ENCODE data around the gene ARHGEF12.
A peak's percentile ranks its signal among the peaks of the same experiment; 100 is the strongest.

The ARHGEF12 gene

DNA sequence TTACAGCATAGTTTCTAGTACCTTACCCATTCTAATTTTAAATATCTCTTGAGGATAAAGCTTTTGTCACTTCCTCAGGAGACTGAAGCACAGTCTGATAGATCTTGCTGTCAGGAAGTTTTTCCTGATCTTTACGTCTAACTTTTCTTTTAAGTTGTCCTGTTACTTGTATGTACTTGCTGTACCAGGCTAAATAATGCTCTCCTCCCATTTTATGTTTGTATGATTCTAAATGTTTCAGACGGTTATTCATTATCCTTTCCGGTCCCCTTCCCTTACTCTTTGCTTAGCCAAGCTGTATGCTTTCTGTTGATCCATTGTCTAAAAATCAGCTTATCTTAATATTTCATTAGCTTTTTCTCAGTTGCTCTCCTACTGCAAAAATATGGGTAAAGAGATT lies 6.0 kb downstream of the ARHGEF12 start:
- DNase-seq, result no peak

DNA sequence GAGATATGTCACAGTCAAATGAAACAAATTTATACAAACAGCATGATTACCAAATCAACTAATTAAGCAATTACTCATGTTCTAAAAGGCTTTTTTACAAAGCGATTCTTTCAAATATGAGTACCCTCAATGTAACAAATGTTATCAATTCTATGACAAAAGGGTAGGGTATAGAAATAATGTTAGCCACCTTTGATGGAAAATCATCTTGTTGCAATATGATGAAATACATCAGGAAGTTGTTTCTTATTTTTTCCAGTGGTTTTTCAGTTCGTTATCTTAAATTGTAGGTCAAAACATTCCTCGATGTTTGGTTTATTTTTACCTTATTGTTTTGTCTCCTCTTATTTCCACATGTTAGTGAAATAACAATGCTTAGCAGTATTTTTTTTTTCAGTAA lies 6.5 kb downstream of the ARHGEF12 start:
- DNase-seq, result no peak

DNA sequence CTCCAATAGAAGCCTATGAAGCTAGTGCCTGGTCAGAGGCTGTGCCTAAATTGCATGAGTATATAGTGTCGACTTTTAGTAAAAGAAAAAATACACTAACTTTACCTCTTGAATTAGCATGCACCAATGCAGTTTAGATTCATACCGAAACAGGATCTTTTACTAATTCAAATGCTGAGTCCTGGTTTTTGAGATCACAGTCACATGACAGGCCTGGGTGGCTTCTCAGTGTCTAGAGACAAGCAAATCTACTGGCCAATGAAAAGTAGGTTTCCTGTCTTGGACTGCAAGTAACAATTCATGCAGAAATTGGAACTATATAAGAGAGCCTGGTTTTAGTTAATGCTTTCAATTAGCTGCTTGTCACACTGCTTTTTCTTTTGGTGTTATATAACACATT lies 7.2 kb downstream of the ARHGEF12 start:
- DNase-seq, result peak in 1 of 5 donors; percentile 22

DNA sequence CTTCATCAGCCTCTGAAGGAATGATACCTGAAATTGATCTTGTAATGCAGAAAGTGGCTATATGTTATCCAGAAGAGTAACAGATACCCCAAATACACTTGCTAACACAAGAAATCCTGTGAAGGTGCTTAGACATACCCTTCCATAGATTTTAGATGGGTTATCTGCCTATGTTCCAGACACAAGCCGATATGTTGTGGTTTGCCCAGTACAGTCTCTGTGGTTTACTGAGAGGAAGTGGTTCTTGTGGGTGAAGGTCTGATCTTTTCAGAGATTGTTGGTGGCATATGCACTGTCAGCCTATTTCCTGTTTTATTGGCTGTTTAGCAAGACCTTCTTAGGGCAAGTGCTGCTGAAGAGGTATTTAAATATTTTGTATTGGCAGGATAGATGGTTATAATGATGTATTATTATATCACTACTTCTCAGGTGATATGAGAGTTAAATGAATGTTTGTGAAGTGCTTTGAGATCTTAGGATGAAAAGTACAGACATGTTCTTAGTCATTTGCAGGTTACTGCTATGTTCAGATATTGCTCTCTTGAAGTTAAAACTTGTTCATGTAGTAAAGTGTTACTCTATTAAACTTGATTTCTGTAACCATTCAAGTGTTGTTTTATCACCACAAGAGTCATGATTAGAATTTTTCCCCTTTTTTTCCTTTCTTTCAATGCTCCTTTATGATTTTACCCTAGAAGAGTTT lies 8.2 kb downstream of the ARHGEF12 start:
- DNase-seq, result peak in 4 of 5 donors; percentile 27 to 87 (median 56)

DNA sequence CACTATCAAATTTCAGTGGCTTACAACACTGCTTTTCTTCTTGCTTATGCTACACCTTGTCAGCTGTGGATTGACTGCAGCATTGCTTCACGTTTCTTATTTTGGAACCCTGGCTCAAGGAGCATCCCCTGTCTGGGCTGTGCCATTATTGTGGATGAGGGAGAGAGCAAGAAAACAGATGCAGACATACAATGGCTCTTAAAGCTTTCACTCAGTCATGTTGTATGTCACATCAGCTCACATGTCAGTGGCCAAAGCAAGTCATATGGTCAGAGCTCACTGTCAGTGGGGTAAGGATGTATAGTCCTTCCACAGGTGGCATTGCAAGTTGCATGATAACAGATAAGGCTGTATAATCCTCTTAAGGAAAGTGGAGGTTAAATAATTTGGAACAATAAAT lies 10.0 kb downstream of the ARHGEF12 start:
- DNase-seq, result no peak

DNA sequence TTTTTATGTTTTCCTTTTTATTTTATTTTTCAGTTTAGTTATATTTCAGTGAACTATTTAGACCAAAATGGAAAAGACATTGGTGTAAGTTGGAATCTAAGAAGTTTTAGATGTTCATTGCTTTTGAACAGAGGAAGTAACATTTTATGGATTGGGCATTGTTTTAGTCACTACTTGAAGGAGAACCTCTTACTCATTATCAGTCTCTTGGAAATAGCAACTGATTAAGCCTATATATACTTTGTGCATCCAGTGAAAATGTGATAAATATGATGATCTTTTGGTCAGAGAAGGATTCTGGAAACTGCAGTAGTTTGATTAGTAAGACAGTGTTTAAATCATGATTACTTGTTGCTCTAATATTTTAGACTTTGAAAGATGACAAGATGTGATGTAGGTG lies 14.4 kb downstream of the ARHGEF12 start:
- DNase-seq, result no peak

DNA sequence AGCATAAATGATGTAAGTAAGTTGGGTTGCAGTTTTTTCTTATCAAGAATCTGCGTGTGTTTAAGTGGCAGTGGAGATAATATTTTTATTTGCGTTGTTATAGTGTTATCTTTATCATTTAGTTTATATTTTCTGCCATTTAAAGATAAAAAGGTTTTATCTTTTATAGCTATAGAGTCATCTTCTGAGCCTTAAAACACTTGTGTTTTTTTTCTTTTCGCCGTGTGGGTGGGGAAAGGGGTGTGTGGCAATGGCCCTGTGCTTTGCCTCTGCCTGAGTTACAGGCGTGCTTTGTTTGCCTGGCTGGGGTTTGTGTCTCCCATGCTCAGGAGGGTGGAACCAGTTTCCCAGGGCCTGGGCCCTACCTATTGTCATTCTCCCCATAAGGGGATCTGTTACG lies 16.2 kb downstream of the ARHGEF12 start:
- DNase-seq, result no peak

DNA sequence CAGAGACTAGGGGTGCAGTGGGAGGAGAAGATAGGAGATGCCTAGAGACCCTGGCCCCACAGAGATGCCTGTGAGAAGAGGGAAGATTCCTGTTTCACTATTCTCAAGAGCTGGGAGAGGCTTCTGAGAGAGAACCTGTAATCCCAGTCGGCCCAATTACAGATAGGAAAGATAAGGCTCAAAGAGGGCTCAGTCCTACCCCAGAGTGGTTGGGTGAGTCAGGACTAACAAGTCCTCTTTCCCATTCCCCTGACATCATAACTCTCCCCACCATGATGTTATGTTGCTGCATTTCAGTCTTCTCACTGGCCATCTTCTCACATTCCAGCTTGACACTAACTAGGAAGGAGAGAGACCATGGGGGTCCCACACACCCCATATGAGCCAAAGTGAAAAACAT lies 17.9 kb downstream of the ARHGEF12 start:
- DNase-seq, result no peak

DNA sequence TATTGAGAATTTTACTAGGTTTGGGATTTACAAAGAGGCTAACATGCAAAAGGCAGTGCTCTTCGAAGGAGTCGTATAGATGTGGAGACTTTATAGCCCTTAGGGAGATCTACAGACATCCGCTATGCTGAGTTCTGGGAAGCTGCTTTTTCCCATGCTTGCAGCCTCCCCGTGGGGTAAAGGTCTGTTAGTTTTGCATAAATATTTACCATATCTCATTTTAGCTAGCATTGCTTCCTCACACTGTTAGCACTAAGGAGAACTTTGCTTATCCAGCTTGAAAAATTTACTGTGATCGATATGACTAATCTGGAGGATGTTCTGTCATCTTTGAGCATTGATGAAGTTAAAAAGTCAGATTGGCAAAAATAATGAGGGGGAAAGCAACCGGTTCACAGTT lies 18.6 kb downstream of the ARHGEF12 start:
- no peak for DNase-seq

DNA sequence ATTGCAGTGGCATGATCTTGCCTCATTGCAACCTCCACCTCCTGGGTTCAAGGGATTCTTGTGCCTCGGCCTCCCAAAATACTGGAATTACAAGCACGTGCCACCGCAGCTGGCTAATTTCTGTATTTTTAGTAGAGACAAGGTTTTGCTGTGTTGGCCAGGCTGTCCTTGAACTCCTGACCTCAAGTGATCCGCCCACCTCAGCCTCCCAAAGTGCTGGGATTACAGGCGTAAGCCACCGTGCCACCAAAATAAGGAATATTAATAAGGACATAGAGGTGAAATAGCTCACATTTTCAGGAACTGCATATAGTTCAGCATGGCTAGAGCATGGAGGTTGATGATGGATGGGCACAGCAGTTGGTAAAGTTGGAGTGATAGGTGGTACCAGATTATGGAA lies 21.4 kb downstream of the ARHGEF12 start:
- DNase-seq, result no peak

DNA sequence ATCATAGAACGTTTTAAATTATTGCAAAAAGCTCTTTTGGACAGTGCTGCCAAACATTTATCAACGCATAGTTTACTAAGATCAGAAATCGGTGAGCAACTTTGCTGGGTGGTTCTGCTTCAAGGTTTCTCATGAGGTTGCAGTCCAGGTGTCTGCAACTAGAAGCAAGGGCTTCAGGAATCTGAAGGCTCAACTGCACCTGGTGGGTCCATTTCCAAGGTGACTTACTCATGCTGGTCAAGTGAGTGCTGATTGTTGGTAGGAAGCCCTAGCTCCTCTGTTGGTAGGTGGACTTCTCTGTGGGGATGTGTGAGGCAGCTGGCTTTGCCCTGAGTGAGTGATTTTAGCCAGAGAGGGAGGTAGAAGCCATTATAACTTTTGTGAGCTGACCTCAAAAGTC lies 22.5 kb downstream of the ARHGEF12 start:
- no peak for DNase-seq

DNA sequence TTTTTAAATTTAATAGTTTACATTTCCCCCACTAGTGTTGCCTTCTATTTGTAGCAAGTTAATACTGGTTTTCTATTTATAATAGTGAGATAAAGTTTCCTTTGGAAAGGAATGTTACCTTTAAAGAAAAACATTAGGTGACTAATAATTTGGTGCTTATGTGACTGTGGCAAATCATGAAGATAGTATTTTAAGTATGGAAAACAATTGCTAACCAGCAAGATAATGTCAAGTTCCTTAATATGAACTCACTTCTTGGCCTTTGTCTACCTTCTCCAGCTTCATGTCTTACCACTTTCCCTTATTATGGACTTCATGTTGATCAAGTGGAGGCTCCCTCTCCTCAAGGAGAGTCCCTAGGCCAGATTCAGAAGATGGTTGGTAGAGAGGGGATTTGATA lies 27.2 kb downstream of the ARHGEF12 start:
- DNase-seq, result no peak

DNA sequence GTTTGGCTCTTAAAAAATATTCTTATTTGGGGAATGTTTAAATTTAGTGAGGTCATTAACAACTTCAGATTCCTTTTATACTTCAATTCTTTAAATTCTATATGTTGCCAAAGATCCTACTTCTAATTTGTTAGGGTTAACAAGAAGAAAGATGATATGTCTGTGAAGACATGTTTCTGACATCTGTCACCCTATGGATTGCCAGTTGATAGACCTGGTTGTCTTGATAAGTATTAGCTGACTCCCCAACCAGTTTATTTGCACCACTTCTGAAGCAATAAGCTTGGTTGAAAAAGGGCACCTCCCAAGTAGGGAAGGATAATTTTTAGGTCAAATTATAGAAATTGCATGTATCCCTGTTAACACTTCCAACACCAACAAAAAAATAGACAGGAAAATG lies 29.3 kb downstream of the ARHGEF12 start:
- no peak for DNase-seq

DNA sequence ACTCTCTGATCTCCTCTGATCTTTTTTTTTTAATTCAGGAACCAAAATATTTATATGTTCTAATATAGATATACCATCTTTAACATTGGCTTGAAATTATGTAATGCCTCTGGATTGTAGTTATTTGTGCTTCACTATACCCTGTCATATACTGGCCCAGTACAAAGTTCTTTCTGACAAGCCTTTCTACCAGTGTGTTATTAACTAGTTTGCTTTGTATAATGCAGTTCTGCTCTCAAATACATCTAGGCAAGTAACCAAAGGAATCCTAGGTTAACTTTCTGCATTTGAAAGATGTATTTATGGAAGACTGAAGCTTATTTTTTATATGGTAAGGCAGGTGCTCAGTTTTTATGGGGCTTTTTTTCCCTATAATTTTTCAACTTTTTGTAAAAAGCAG lies 36.1 kb downstream of the ARHGEF12 start:
- no peak for DNase-seq

DNA sequence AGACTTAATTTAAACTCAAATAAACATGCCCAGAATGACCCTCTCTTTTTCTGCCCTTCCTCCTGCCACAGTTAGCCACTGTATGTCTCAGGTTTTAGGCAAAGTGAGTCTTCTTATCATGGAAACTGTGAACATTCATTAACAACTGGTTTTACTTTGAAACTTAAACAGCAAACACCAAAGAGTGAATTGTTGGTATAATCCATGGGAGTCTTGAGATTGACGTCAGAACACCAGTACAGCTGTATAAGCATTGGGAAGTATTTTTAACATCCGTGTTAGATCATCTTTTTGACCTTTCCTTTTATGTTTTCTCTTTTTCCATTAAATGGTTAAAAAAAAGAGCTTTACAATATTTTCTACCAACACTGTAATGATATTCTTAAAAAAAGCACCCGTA lies 38.9 kb downstream of the ARHGEF12 start:
- no peak for DNase-seq

DNA sequence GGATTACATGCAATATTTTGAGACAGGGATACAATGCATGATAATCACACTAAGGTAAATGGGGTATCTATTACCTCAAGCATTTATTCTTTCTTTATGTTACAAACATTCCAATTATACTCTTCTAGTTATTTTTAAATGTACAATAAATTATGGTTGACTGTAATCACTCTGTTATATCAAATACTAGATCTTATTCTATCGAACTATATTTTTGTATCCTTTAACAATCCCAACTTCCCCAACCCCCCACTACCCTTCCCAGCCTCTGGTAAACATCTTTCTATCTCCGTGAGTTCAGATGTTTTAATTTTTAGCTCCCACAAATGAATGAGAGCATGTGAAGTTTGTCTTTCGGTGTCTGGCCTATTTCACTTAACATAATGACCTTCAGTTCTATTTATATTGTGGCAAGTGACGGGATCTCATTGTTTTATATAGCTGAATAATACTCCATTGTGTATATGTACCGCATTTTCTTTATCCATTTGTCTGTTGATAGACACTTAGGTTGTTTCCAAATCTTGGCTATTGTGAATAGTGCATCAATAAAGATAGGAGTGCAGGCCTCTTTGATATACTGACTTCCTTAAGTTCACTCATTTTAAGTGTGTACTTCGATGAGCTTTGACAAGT lies 40.5 kb downstream of the ARHGEF12 start:
- DNase-seq, result no peak

DNA sequence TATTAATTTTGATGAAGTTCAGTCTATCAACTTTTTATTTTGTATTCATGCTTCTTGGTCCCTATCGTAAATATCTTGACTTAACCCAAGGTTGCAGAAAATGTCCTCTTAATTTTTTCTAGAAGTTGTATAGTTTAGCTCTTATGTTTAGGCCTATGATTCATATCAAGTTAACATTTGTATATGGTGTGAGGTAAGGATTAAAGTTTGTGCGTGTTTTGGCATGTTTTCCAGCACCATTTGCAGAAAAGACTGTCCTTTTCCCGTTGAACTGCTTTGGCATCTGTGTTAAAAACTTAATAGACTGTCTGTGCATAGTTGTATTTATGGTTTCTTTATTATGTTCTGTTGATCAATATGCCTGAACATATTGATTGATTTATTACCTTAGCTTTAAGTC lies 42.3 kb downstream of the ARHGEF12 start:
- no peak for DNase-seq

DNA sequence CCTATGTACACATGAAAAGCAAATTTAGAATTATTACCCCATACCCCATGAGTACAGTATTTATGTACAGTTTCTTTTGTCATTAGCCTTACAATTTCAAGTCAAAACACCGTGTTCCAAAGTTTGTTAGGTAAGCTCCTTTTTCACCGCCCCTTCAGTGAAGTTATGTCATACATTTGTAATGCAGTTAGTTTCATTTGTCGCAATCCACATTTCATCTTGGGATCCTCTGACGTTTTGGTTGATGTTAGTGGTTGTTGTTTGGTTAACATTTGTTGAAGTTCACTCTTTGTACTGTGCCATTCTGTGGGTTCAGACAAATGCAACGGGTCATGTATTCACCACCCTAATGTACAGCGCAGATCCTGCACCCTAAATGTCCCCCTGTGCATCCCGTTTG lies 45.2 kb downstream of the ARHGEF12 start:
- no peak for DNase-seq

DNA sequence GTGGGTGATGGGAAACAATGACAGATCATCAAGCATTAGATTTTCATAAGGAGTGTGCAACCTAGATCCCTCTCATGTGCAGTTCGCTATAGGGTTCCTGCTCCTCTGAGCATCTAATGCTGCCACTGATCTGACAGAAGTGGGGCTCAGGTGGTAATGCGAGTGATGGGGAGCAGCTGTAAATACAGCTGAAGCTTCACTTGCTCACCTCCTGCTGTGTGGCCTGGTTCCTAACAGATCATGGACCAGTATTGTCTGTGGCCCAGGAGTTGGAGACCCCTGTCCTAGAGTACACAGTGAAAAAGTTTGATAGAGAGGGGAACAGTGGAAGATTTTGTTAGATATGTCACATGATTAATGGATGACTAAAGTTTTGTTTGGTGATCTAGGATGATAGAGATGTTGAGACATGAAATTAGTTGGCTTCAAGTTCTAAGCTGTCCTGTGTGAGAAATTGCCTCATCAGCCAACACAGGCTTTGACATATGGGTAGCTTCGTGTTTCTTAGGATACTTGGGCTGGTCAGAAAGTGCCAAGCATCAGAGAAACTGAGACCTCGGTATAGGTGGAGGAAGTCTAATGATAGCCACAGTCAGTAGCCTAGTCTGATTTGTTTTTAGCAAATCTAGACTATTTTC lies 47.4 kb downstream of the ARHGEF12 start:
- DNase-seq, result no peak

DNA sequence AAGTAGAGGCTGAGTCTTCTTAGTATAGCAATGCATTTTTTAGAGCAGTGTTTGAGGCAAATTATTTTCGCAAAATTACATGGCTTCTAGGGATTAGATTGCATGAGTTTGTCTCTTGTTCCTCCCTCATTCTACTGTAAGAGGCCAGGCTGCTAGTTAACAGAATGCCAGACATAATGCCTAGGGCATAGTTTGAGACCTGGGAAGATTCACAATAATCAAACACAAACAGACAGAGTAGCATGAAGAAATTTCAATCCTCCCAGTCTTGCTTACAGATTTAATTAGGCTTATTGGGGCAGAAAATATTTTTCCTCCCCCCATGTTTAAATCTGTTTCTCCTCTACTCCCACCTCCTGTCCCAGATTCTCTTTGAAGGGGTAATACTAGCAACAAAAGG lies 48.3 kb downstream of the ARHGEF12 start:
- DNase-seq, result no peak

DNA sequence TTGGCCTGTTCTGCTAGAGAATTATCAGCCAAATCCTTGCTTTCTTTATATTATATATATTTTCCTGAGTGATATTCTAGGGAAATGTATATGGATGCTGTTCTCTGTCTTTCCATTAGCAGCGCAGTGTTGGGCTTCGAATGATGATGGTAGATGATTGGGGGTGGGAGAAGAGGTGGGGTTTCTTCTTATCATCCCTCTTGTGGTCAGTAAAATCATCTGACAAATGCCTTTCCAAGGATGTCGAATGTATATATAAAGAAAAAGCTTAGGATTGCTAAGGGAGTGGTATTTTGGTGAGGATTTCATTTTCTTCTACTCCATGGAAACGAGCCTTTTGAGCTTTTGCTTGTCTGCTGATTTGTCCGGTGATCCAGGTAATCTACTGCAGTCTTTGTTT lies 48.9 kb downstream of the ARHGEF12 start:
- DNase-seq, result no peak

DNA sequence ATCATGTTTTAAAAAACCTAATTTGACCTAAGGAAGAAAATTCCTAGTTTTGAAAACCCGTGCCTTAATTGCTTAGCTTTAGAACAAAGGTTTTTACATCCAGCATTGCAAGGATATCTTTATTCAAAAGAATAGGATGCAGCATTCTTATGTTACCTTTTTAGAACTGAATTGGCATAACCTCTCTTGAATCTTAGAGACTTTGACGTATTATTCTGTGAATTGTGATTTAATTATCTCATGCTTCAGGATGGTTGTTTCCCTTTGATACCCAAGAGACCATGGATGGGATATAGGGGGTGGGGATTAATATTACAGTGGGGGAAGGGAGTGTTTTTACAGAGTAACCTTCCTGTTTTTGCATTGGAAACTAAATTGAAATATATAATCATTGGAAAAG lies 49.4 kb downstream of the ARHGEF12 start:
- no peak for DNase-seq

DNA sequence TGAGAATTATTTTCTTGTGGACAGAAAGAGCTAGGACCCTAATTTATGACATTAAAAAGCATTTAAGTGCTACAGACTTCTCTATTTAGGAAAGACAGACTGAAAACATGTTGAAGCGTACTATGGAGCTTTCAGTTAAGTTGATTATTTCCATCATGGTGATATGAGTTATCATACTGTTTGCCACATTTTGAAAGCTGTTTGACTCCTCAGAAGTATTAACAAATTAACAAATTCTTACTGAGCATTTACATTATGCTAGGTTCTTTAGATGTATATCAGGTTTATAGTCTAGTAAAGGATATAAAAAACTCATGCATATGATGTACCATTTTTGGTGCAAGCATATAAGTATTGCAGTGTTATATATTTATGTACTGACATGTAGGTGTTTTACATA lies 50.1 kb downstream of the ARHGEF12 start:
- no peak for DNase-seq

DNA sequence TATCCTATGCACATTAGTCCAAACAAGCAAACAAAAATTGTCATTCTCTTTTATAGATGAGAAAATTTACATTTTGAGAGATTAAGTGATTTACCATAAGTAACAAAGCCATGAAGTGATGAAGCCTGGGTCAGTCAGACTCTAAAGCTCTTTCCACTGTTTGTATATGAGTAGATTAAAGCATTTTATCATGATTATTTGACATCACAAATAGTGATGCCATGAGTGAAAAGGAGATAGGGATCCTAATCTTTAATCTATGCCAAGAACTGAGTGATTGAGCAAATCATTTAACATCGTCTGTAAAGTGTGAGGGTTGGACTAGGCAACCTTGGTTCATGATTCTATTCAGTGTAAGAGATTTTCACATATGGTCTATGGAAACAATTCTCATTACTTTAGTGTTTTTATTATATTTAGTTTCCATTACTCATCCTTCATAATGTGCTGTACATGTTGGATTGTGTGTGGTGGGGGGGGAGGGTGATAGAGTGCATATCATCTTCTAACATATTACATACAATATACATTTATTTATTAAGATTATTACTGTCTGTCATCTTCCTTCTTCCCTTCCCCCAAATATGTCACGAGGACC lies 50.7 kb downstream of the ARHGEF12 start:
- DNase-seq, result no peak

Data from T-helper 1 cell (primary cell).